Hippocampal formation (tissue), 2 donors: ENCODE results near the gene CD300LD.

Experiments used
- DNase-seq, 2 donors: peaks; one replicate each; lab custom pipeline; 2025; lab: John Stamatoyannopoulos, UW

CD300LD gene

GRCh38 chr17:74543891-74544760 lies 48.0 kb downstream of the CD300LD start:
- DNase-seq, result no peak

- DNase-seq, result no peak
Observed at GRCh38 chr17:74543406-74543805, 48.7 kb downstream of the CD300LD start.

GRCh38 chr17:74542727-74543383 lies 49.2 kb downstream of the CD300LD start:
- no peak for DNase-seq

- no peak for DNase-seq
Observed at GRCh38 chr17:74542166-74542565, 49.9 kb downstream of the CD300LD start.

GRCh38 chr17:74541176-74542111 lies 50.6 kb downstream of the CD300LD start:
- DNase-seq, result no peak

- no peak for DNase-seq
Observed at GRCh38 chr17:74539281-74539820, 52.7 kb downstream of the CD300LD start.

GRCh38 chr17:74536890-74537289 lies 55.2 kb downstream of the CD300LD start:
- DNase-seq, result no peak

GRCh38 chr17:74532115-74532514 lies 60.0 kb downstream of the CD300LD start:
- peak; percentile 4 to 22 for DNase-seq

GRCh38 chr17:74531231-74531761 lies 60.8 kb downstream of the CD300LD start, which contains the start of gene CD300LB:
CD300LB (minus strand) TSS chr17:74531475; CDS start chr17:74531350, 125 bp downstream.
- no peak for DNase-seq

GRCh38 chr17:74530831-74531150 lies 61.3 kb downstream of the CD300LD start:
- no peak for DNase-seq
